HG03175 (cell line): Measurements from ENCODE around the gene HEATR1.
"Not testable (repeated sequence)": the region's sequence is repeated elsewhere in the genome, so short reads cannot be mapped to it uniquely, and the experiment has no call there.

Experiments used
- ATAC-seq: cut with Tn5 transposase; IDR thresholded peaks from one replicate; pipeline ENCODE4 v1.9.1; 2021; ENCODE audit warnings: mild to moderate bottlenecking, moderate library complexity; ENCODE audit not compliant: unreplicated experiment

Gene HEATR1

GRCh38 chr1:236511735-236512418, 92.4 kb downstream of the HEATR1 start:
- ATAC-seq: no peak

GRCh38 chr1:236509647-236510401, 94.5 kb downstream of the HEATR1 start:
- no peak for ATAC-seq

- ATAC-seq: no peak
These were observed 95.1 kb downstream of the HEATR1 start for GRCh38 chr1:236509203-236509602.

GRCh38 chr1:236508593-236509027, 95.7 kb downstream of the HEATR1 start:
- no peak for ATAC-seq

- no peak for ATAC-seq
These were observed 97.2 kb downstream of the HEATR1 start for GRCh38 chr1:236507022-236507700.

- not testable (repeated sequence) for ATAC-seq
These were observed 100.0 kb downstream of the HEATR1 start for GRCh38 chr1:236504338-236504737.

GRCh38 chr1:236502972-236503639, 101.2 kb downstream of the HEATR1 start:
- no peak for ATAC-seq

GRCh38 chr1:236502579-236502971, 101.7 kb downstream of the HEATR1 start:
- ATAC-seq: no peak

- no peak for ATAC-seq
These were observed 103.2 kb downstream of the HEATR1 start for GRCh38 chr1:236501093-236501492.
